Tibial nerve (tissue), 4 donors: ENCODE data around the gene OR52E6. TPM values are rescaled to one million over a fixed set of nuclear protein-coding genes. Genes with fewer than 3 reads are reported as not detected.

Experiments
- DNase-seq, 2 donors: peaks; one replicate each; pipeline ENCODE4 v3.0.0-alpha.2; 2019; ENCODE audit warnings: low spot score in 2 of 2
- H3K27ac ChIP-seq, 4 donors: fragments of 200-600 bp; sonication (generic) in 3 of 4; one replicate each; pipeline ENCODE4 v1.5.1; 2017 to 2019; ENCODE audit warnings: mild to moderate bottlenecking in 1 of 4
- H3K27me3 ChIP-seq, 2 donors: fragments of 200-600 bp; sonication (generic) in 1 of 2; one replicate each; pipeline versions ENCODE4 v1.5.1 to v1.6.0; 2017 to 2019
- H3K36me3 ChIP-seq, 3 donors: fragments of 200-600 bp; sonication (generic); one replicate each; pipeline ENCODE4 v1.5.1; 2018 to 2019
- H3K4me1 ChIP-seq, 4 donors: fragments of 200-600 bp; sonication (generic) in 3 of 4; one replicate each; pipeline ENCODE4 v1.5.1; 2017 to 2019
- H3K4me3 ChIP-seq, 4 donors: fragments of 200-600 bp; sonication (generic) in 3 of 4; one replicate each; pipeline ENCODE4 v1.5.1; 2017 to 2019; ENCODE audit warnings: mild to moderate bottlenecking in 1 of 4, moderate library complexity in 1 of 4
- H3K9me3 ChIP-seq, 4 donors: fragments of 200-600 bp; sonication (generic) in 3 of 4; one replicate each; pipeline ENCODE4 v1.5.1; 2017 to 2019
- CTCF ChIP-seq, 5 experiments: fragments of 200-600 bp in 3 of 5; fragments of 450-650 bp in 2 of 5; sonication (generic) in 3 of 5; IDR thresholded peaks; one replicate each; pipeline ENCODE4 v1.5.1; 2016 to 2019; ENCODE audit warnings: antibody characterized with exemption in 5 of 5, mild to moderate bottlenecking in 3 of 5, moderate library complexity in 2 of 5
- EP300 ChIP-seq, 2 donors: sonication (generic); formaldehyde crosslinking; IDR thresholded peaks; one replicate each; pipeline ENCODE4 v1.6.1; 2017; ENCODE audit warnings: antibody characterized with exemption in 2 of 2, mild to moderate bottlenecking in 1 of 2
- POLR2A ChIP-seq, 2 donors: fragments of 450-650 bp; IDR thresholded peaks; one replicate each; pipeline ENCODE4 v1.6.1; 2017; ENCODE audit warnings: antibody characterized with exemption in 2 of 2, mild to moderate bottlenecking in 2 of 2, moderate library complexity in 2 of 2
- WGBS, 2 donors: methylation state at CpG; one replicate each; pipeline ENCODE4 v1.1.5; 2018; 5-methylcytosine and 5-hydroxymethylcytosine counted together
- total RNA-seq, 4 donors: library from RNA; depleted of rRNA; stranded (reverse); fragments of >200 nt; gene quantifications; one replicate each; pipeline ENCODE4 v1.1.0, GENCODE V29; 2016

The OR52E6 gene
- total RNA-seq = not detected

GRCh38 chr11:5841797-5842196, at the start of gene OR52E6:
OR52E6 (minus strand) TSS chr11:5841897; CDS start chr11:5841897, 0 bp downstream.
- no peak within 1 kb of the TSS for H3K27ac ChIP-seq
- 32 to 70% methylated on average over 1 of the region's 1 CpG for WGBS, 2 donors

GRCh38 chr11:5891216-5891800, 49.6 kb upstream of the OR52E6 start:
- 65 to 72% methylated on average over 4 of the region's 4 CpGs for WGBS, 2 donors
- Histone ChIP-seq H3K9me3 (no peaks in the 10 kb centered on the region), H3K4me1 (no peaks in the 10 kb centered on the region), H3K27ac (no peak overlapping the region), H3K27me3 (no peaks in the 10 kb centered on the region), H3K36me3 (no peaks in the 10 kb centered on the region), H3K4me3 (no peak overlapping the region)
- DNase-seq = no peak
- no peak for TF ChIP-seq POLR2A (IDR thresholded peaks at IDR 0.05)
- peak in 3 of 5 experiments; percentile 25 to 34 (median 26) for TF ChIP-seq CTCF (IDR thresholded peaks at IDR 0.05)

More at GRCh38 chr11:5841797-5842196, at the start of gene OR52E6:
- DNase-seq = no peak
- Histone ChIP-seq H3K4me1 (no peaks in the 10 kb centered on the region), H3K9me3 (no peaks in the 10 kb centered on the region), H3K4me3 (no peak within 1 kb of the TSS), H3K27me3 (no peaks in the 10 kb centered on the region), H3K36me3 (no peaks in the 10 kb centered on the region)
- no peak for TF ChIP-seq CTCF (IDR thresholded peaks at IDR 0.05)
- no peak for TF ChIP-seq POLR2A (IDR thresholded peaks at IDR 0.05)
- TF ChIP-seq EP300 (IDR thresholded peaks at IDR 0.05) = no peak

- Histone ChIP-seq H3K9me3 (no peaks in the 10 kb centered on the region), H3K4me1 (no peaks in the 10 kb centered on the region), H3K4me3 (no peak overlapping the region), H3K36me3 (no peaks in the 10 kb centered on the region), H3K27ac (no peak overlapping the region), H3K27me3 (no peaks in the 10 kb centered on the region)
- TF ChIP-seq CTCF (IDR thresholded peaks at IDR 0.05) = no peak
- TF ChIP-seq EP300 (IDR thresholded peaks at IDR 0.05) = no peak
- TF ChIP-seq POLR2A (IDR thresholded peaks at IDR 0.05) = no peak
- WGBS, 2 donors = 69 to 82% methylated on average over 1 of the region's 1 CpG
- DNase-seq = no peak
These were observed 46.0 kb upstream of the OR52E6 start for GRCh38 chr11:5887661-5888060.

- Histone ChIP-seq H3K4me1 (no peaks in the 10 kb centered on the region), H3K4me3 (no peak overlapping the region), H3K27ac (no peak overlapping the region), H3K36me3 (no peaks in the 10 kb centered on the region), H3K9me3 (no peaks in the 10 kb centered on the region), H3K27me3 (no peaks in the 10 kb centered on the region)
- 70 to 72% methylated on average over 3 of the region's 3 CpGs for WGBS, 2 donors
- no peak for DNase-seq
- TF ChIP-seq CTCF (IDR thresholded peaks at IDR 0.05) (no peak), POLR2A (IDR thresholded peaks at IDR 0.05) (no peak), EP300 (IDR thresholded peaks at IDR 0.05) (no peak)
These were observed 45.5 kb upstream of the OR52E6 start for GRCh38 chr11:5887172-5887571.

- no peak for TF ChIP-seq EP300 (IDR thresholded peaks at IDR 0.05)
- TF ChIP-seq POLR2A (IDR thresholded peaks at IDR 0.05) = no peak
- no peak for TF ChIP-seq CTCF (IDR thresholded peaks at IDR 0.05)
- H3K36me3 ChIP-seq = no peaks in the 10 kb centered on the region
- no peak for DNase-seq
These were observed 40.1 kb upstream of the OR52E6 start for GRCh38 chr11:5881756-5882155.

More at GRCh38 chr11:5881756-5882155, 40.1 kb upstream of the OR52E6 start:
- Histone ChIP-seq H3K9me3 (no peaks in the 10 kb centered on the region), H3K27me3 (no peaks in the 10 kb centered on the region), H3K4me1 (no peaks in the 10 kb centered on the region), H3K4me3 (no peak overlapping the region), H3K27ac (no peak overlapping the region)
